DOHH2 (cell line): Measurements from ENCODE around the gene ATP5F1E.
A peak's percentile ranks its signal among the peaks of the same experiment; 100 is the strongest.

Experiments used
- CTCF ChIP-seq: fragments of 200-600 bp; sonication (generic); IDR thresholded peaks from one replicate; pipeline ENCODE4 v1.5.1; 2014; ENCODE audit warnings: antibody characterized with exemption, mild to moderate bottlenecking, low read depth, low read length; ENCODE audit not compliant: poor library complexity, severe bottlenecking
- EZH2phosphoT487 ChIP-seq: fragments of 200-600 bp; sonication (generic); IDR thresholded peaks from 2 replicates; pipeline ENCODE4 v1.6.1; 2017; ENCODE audit warnings: borderline replicate concordance, mild to moderate bottlenecking, antibody characterized with exemption, low read length, moderate library complexity, mixed read lengths

GRCh38 chr20:59055302-59055701 is 23.2 kb upstream of the ATP5F1E start:
- TF ChIP-seq CTCF: peak; percentile 58
- TF ChIP-seq EZH2phosphoT487: no peak
